ENCODE measurements around the gene CEMIP. TPM values are rescaled to one million over a fixed set of nuclear protein-coding genes. Genes with fewer than 3 reads are reported as not detected.

CEMIP gene
- total and polyA plus RNA-seq, 2 of the 13 experiments (the other 11 are each of a cell fraction or from before 2014, with no cell fraction given), result 4.3 to 28.5 TPM

DNA sequence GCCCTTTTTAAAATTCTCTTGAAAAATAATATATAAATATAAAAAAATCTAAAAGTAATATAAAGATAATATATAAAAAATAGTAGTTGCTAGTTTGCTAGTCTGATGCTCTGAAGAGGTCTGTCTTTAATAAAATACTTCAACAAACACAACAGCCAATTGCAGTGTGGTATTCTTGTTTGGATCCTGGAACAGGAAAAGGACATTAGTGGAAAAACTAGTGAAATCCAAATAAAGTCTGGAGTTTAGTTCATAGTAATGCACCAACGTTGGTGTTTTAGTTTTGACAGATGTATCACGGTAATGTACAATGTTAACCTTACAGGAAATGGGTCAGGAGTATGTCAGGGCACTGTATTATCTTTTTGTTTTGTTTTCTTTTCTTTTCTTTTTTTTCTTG lies 26.0 kb upstream of the CEMIP start:
- FAIRE-seq (no peak), DNase-seq (ENCODE audit: low spot score) (no peak), ATAC-seq (no peak)
- H3K36me3 ChIP-seq (replicated peaks in 1 of 2; ENCODE audit: control insufficient read depth in 1 of 2, insufficient read depth in 2 of 2, low read length in 2 of 2), result no peaks in the 10 kb centered on the region; a peak in 2 of 5 replicates
- no peaks in the 10 kb centered on the region for H3K79me2 ChIP-seq (ENCODE audit: insufficient read depth, low read length)
- no peaks in the 10 kb centered on the region for H3K4me1 ChIP-seq (ENCODE audit: insufficient read depth, low read length)
- H3K27ac ChIP-seq (ENCODE audit: extremely low read length, insufficient read depth, low read length), result no peak overlapping the region
- H3K4me2 ChIP-seq (ENCODE audit: low read depth, low read length), result no peak overlapping the region
- in situ Hi-C loops (cut with HindIII; ENCODE audit: extremely low pct_ligation_motif_present, low pct_unique_long_range_greater_than_20kb) (no loop called here), intact Hi-C loops (cut with micrococcal nuclease; ENCODE audit: unreplicated experiment) (no loop called here)
- no peaks in the 10 kb centered on the region for H4K20me1 ChIP-seq (ENCODE audit: insufficient read depth, low read length)
- H3K4me3 ChIP-seq (replicated peaks in 1 of 3; ENCODE audit: insufficient read depth in 1 of 3, low read depth in 2 of 3, low read length in 3 of 3), result no peak overlapping the region
- no peak overlapping the region for H2AFZ ChIP-seq (ENCODE audit: low read length)
- ChIA-PET CTCF (ENCODE audit: low intra/inter-chr PET ratio, low total read pairs) (no interaction called here), POLR2A (no interaction called here)
- H3K27me3 ChIP-seq (ENCODE audit: control insufficient read depth in 1 of 2, insufficient read depth in 2 of 2, low read length in 2 of 2), result no peaks in the 10 kb centered on the region
- 88% methylated on average over 2 of the region's 2 CpGs for WGBS (ENCODE audit: low lambda C conversion rate)
- H3K9ac ChIP-seq (ENCODE audit: insufficient read depth, low read depth, low read length), result no peak overlapping the region
- H3K9me3 ChIP-seq (ENCODE audit: low read length), result no peaks in the 10 kb centered on the region
- BruUV-seq (replicated peaks), result no TSS peak
- no peak for TF ChIP-seq FOXK2 (IDR thresholded peaks at IDR 0.05)
- no peak for TF ChIP-seq HDAC1 (CRISPR knock-in tag; IDR thresholded peaks at IDR 0.05)
- TF ChIP-seq ZSCAN30 (CRISPR knock-in tag; IDR thresholded peaks at IDR 0.05), result no peak
- no peak for TF ChIP-seq FOSL2 (CRISPR knock-in tag; IDR thresholded peaks at IDR 0.05)
- no peak for TF ChIP-seq EZH2 (conservative IDR thresholded peaks at IDR 0.05; ENCODE audit: low read depth, low read length)
- no peak for TF ChIP-seq CCDC6 (CRISPR knock-in tag; IDR thresholded peaks at IDR 0.05)
- TF ChIP-seq, protein P1, sequence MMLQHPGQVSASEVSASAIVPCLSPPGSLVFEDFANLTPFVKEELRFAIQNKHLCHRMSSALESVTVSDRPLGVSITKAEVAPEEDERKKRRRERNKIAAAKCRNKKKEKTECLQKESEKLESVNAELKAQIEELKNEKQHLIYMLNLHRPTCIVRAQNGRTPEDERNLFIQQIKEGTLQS (CRISPR knock-in tag; IDR thresholded peaks at IDR 0.05), result no peak
- TF ChIP-seq, protein P2, sequence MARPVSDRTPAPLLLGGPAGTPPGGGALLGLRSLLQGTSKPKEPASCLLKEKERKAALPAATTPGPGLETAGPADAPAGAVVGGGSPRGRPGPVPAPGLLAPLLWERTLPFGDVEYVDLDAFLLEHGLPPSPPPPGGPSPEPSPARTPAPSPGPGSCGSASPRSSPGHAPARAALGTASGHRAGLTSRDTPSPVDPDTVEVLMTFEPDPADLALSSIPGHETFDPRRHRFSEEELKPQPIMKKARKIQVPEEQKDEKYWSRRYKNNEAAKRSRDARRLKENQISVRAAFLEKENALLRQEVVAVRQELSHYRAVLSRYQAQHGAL (CRISPR knock-in tag; IDR thresholded peaks at IDR 0.05; ENCODE audit: not compliant biosample characterization), result no peak
- TF ChIP-seq, protein P3, sequence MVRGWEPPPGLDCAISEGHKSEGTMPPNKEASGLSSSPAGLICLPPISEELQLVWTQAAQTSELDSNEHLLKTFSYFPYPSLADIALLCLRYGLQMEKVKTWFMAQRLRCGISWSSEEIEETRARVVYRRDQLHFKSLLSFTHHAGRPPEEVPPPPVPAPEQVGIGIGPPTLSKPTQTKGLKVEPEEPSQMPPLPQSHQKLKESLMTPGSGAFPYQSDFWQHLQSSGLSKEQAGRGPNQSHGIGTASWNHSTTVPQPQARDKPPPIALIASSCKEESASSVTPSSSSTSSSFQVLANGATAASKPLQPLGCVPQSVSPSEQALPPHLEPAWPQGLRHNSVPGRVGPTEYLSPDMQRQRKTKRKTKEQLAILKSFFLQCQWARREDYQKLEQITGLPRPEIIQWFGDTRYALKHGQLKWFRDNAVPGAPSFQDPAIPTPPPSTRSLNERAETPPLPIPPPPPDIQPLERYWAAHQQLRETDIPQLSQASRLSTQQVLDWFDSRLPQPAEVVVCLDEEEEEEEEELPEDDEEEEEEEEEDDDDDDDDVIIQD (CRISPR knock-in tag; IDR thresholded peaks at IDR 0.05; ENCODE audit: low read depth), result no peak
- TF ChIP-seq, protein P4, sequence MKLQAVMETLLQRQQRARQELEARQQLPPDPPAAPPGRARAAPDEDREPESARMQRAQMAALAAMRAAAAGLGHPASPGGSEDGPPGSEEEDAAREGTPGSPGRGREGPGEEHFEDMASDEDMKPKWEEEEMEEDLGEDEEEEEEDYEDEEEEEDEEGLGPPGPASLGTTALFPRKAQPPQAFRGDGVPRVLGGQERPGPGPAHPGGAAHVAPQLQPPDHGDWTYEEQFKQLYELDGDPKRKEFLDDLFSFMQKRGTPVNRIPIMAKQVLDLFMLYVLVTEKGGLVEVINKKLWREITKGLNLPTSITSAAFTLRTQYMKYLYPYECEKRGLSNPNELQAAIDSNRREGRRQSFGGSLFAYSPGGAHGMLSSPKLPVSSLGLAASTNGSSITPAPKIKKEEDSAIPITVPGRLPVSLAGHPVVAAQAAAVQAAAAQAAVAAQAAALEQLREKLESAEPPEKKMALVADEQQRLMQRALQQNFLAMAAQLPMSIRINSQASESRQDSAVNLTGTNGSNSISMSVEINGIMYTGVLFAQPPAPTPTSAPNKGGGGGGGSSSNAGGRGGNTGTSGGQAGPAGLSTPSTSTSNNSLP (IDR thresholded peaks at IDR 0.05; ENCODE audit: low read depth, low read length), result no peak
- TF ChIP-seq TCF12 (IDR thresholded peaks at IDR 0.05), result no peak
- no peak for TF ChIP-seq TCF12 (CRISPR knock-in tag; IDR thresholded peaks at IDR 0.05)
- TF ChIP-seq, protein P5, sequence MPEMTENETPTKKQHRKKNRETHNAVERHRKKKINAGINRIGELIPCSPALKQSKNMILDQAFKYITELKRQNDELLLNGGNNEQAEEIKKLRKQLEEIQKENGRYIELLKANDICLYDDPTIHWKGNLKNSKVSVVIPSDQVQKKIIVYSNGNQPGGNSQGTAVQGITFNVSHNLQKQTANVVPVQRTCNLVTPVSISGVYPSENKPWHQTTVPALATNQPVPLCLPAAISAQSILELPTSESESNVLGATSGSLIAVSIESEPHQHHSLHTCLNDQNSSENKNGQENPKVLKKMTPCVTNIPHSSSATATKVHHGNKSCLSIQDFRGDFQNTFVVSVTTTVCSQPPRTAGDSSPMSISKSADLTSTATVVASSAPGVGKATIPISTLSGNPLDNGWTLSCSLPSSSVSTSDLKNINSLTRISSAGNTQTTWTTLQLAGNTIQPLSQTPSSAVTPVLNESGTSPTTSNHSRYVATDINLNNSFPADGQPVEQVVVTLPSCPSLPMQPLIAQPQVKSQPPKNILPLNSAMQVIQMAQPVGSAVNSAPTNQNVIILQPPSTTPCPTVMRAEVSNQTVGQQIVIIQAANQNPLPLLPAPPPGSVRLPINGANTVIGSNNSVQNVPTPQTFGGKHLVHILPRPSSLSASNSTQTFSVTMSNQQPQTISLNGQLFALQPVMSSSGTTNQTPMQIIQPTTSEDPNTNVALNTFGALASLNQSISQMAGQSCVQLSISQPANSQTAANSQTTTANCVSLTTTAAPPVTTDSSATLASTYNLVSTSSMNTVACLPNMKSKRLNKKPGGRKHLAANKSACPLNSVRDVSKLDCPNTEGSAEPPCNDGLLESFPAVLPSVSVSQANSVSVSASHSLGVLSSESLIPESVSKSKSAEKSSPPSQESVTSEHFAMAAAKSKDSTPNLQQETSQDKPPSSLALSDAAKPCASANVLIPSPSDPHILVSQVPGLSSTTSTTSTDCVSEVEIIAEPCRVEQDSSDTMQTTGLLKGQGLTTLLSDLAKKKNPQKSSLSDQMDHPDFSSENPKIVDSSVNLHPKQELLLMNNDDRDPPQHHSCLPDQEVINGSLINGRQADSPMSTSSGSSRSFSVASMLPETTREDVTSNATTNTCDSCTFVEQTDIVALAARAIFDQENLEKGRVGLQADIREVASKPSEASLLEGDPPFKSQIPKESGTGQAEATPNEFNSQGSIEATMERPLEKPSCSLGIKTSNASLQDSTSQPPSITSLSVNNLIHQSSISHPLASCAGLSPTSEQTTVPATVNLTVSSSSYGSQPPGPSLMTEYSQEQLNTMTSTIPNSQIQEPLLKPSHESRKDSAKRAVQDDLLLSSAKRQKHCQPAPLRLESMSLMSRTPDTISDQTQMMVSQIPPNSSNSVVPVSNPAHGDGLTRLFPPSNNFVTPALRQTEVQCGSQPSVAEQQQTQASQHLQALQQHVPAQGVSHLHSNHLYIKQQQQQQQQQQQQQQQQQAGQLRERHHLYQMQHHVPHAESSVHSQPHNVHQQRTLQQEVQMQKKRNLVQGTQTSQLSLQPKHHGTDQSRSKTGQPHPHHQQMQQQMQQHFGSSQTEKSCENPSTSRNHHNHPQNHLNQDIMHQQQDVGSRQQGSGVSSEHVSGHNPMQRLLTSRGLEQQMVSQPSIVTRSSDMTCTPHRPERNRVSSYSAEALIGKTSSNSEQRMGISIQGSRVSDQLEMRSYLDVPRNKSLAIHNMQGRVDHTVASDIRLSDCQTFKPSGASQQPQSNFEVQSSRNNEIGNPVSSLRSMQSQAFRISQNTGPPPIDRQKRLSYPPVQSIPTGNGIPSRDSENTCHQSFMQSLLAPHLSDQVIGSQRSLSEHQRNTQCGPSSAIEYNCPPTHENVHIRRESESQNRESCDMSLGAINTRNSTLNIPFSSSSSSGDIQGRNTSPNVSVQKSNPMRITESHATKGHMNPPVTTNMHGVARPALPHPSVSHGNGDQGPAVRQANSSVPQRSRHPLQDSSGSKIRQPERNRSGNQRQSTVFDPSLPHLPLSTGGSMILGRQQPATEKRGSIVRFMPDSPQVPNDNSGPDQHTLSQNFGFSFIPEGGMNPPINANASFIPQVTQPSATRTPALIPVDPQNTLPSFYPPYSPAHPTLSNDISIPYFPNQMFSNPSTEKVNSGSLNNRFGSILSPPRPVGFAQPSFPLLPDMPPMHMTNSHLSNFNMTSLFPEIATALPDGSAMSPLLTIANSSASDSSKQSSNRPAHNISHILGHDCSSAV (CRISPR knock-in tag; IDR thresholded peaks at IDR 0.05; ENCODE audit: borderline replicate concordance), result no peak
- no peak for TF ChIP-seq TCF7 (IDR thresholded peaks at IDR 0.05; ENCODE audit: low read depth)
